Measurements from ENCODE around the gene MRTFA. TPM values are rescaled to one million over a fixed set of nuclear protein-coding genes. Genes with fewer than 3 reads are reported as not detected.

The MRTFA gene
- total and polyA plus RNA-seq, 9 of the 15 experiments (the other 6 are each of a cell fraction or from before 2014, with no cell fraction given): 0.84 to 21.1 (median 3.7) TPM

DNA sequence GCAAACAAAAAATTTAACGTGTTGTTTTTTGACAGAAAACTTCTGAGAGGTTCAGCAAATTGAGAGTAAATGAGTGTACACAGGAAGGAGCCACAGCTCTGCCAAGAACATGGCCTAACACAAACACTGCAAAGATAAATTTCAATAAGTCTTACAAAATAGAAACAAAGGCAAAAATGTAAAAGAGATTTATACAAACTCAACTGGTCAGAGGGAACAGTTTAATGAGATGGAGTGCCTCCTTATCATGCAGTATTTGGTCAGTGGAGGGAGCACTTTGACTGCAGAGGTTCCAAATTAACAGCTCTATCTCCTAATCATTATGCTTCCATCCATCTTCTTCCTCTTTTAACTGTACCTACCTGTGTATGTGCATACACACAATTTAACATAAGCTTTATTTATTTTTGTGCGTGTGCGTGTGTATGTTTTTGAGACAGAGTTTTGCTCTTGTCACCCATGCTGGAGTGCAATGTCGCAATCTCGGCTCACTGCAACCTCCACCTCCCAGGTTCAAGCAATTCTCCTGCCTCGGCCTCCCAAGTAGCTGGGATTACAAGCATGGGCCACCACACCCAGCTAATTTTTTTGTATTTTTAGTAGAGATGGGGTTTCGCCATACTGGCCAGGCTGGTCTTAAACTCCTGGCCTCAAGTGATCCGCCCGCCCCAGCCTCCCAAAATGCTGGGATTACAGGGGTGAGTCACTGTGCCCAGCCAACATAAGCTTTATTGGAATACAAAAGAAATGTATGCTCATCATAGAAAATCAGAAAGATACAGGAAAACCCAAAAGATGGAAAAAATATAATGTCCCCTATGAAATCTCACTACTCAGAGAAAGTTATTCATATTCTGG, 111.9 kb downstream of the MRTFA start (continued):
- TF ChIP-seq, protein P1, sequence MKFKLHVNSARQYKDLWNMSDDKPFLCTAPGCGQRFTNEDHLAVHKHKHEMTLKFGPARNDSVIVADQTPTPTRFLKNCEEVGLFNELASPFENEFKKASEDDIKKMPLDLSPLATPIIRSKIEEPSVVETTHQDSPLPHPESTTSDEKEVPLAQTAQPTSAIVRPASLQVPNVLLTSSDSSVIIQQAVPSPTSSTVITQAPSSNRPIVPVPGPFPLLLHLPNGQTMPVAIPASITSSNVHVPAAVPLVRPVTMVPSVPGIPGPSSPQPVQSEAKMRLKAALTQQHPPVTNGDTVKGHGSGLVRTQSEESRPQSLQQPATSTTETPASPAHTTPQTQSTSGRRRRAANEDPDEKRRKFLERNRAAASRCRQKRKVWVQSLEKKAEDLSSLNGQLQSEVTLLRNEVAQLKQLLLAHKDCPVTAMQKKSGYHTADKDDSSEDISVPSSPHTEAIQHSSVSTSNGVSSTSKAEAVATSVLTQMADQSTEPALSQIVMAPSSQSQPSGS (CRISPR knock-in tag; IDR thresholded peaks at IDR 0.05): no peak
- TF ChIP-seq, protein P2, sequence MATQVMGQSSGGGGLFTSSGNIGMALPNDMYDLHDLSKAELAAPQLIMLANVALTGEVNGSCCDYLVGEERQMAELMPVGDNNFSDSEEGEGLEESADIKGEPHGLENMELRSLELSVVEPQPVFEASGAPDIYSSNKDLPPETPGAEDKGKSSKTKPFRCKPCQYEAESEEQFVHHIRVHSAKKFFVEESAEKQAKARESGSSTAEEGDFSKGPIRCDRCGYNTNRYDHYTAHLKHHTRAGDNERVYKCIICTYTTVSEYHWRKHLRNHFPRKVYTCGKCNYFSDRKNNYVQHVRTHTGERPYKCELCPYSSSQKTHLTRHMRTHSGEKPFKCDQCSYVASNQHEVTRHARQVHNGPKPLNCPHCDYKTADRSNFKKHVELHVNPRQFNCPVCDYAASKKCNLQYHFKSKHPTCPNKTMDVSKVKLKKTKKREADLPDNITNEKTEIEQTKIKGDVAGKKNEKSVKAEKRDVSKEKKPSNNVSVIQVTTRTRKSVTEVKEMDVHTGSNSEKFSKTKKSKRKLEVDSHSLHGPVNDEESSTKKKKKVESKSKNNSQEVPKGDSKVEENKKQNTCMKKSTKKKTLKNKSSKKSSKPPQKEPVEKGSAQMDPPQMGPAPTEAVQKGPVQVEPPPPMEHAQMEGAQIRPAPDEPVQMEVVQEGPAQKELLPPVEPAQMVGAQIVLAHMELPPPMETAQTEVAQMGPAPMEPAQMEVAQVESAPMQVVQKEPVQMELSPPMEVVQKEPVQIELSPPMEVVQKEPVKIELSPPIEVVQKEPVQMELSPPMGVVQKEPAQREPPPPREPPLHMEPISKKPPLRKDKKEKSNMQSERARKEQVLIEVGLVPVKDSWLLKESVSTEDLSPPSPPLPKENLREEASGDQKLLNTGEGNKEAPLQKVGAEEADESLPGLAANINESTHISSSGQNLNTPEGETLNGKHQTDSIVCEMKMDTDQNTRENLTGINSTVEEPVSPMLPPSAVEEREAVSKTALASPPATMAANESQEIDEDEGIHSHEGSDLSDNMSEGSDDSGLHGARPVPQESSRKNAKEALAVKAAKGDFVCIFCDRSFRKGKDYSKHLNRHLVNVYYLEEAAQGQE (IDR thresholded peaks at IDR 0.05; ENCODE audit: borderline replicate concordance): 0 out of 2 replicates have a peak, but pooled peaks have one; percentile 4
- TF ChIP-seq, protein P2 (CRISPR knock-in tag; IDR thresholded peaks at IDR 0.05; ENCODE audit: low read depth): no peak
